GM18868 (cell line): ENCODE measurements around the gene PICALM.
A peak's percentile ranks its signal among the peaks of the same experiment; 100 is the strongest.

ENCODE experiments used
- ATAC-seq: cut with Tn5 transposase; IDR thresholded peaks from one replicate; pipeline ENCODE4 v1.9.1; 2021; ENCODE audit warnings: mild to moderate bottlenecking, moderate library complexity; ENCODE audit not compliant: unreplicated experiment

The PICALM gene

DNA sequence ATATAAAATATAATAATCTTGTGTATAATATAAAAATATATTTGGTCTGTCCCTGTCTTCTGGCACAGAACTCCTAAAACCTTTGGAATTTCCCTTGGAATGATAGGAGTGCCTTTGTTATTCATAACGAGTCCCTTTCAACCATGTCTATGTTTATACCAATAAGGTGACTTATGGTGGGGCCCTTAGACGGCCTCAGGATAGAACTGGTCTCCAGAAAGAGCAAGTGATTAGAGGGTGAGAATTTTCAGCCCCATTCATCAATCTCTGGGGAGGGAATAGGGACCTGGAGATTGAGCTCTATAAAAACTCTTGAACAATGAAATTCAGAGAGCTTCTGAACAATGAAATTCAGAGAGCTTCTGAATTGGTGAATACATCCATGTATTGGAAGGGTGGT is 18.4 kb upstream of the PICALM start:
- no peak for ATAC-seq

DNA sequence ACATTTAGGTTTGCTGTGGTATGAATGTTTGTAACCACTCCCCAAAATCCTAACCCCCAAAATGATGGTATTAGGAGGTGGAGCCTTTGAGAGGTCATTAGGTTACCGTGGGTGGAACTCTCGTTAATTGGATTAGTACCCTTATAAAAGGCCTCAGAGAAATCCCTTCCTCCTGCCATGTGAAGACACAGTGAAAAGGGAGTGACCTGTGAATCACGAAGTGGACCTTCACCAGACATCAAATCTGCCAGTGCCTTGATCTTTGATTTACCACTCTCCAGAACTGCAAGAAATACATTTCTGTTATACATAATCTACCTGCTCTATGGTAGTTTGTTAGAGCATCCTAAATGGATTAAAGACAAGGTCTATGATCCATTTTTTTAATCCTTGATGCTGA is 12.6 kb upstream of the PICALM start:
- no peak for ATAC-seq

DNA sequence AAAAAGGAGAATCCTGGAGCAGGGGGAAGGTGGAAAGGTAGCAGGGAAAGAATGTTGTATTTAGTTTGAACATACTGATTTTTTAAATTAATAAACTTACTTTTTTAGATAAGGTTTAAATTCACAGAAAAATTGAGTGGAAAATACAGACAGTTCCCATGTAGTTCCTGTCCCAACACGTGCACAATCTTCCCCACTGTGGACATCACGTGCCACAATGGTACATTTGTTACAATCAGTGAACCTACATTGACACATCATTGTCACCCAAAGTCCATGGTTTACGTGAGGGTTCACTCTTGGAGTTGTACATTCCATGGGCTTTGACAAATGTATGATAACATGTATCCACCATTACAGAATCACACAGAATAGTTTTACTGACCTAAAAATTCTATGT is 10.5 kb upstream of the PICALM start:
- no peak for ATAC-seq

DNA sequence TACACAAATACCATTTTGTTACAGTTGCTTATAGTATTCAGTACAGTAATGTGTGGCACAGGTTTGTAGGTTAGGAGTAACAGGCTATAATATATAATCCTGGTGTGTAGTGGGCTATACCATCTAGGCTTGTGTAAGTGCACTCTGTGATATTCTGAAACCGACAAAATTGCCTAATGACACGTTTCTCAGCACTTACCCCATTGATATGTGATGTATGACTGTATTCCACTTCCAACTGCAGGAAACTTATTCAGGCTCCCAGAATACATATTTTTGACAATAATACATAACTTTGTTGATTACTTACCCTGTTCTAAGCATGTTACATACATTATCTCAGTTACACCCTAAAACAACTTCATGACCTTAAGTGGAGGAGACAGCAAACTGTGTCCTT is 5.1 kb upstream of the PICALM start:
- ATAC-seq = no peak

DNA sequence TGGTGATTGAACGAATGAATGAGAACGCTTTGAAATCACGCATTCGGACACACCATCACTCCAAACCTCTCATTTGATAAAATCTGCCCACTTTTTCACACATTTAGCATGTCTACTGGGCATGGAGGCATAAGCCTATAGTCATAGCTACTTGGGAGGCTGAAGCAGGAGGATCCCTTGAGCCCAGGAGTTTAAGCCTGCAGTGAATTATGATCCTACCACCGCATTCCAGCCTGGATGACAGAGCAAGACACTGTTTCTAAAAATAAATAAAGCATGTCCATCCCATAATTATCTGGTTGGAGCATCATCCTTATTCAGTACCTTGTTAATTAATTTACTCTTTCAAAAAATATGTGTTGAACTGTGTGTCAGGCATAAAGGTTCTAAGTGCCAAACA is 3.3 kb upstream of the PICALM start:
- no peak for ATAC-seq

DNA sequence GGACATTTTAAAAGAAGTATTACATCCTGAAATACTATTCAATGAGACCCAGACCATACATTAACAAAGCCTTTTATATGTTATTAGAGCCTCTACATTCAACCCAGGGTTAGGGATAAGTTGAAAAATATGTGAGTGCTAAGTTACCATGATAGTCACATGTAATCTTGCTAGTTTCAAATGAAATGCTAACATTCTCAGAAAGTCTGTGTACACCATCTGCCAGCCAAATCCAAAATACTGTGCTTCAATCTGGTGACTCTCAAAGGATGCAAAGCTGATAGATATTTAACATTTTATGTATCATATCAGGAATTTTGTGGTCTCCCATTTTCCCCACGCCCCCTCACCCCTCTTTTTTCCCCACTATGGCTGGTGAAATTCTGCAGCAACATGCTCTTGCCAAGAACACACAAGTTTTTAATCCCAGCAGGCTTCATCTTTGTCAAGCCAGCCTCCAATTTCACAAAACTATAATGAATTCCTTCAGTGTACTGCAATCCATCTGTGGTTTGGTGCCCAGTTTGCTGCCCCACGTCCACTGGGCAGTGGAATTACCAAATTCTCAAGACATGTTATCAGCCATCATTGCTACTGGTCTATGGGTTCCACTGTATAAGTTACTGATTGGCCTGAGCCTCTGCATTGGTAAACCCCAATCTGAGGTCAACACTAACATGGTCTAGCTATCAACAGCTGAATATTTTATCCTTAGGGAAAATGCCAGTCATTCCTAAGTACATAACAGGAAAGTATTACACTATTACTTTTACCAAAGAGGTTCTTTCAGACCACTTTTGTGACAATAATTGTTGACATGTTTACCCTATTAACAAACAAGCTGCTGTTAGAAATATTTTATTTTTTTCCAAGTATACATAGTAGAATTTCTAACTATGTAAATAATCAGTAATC is 1.5 kb upstream of the PICALM start:
- ATAC-seq = no peak

DNA sequence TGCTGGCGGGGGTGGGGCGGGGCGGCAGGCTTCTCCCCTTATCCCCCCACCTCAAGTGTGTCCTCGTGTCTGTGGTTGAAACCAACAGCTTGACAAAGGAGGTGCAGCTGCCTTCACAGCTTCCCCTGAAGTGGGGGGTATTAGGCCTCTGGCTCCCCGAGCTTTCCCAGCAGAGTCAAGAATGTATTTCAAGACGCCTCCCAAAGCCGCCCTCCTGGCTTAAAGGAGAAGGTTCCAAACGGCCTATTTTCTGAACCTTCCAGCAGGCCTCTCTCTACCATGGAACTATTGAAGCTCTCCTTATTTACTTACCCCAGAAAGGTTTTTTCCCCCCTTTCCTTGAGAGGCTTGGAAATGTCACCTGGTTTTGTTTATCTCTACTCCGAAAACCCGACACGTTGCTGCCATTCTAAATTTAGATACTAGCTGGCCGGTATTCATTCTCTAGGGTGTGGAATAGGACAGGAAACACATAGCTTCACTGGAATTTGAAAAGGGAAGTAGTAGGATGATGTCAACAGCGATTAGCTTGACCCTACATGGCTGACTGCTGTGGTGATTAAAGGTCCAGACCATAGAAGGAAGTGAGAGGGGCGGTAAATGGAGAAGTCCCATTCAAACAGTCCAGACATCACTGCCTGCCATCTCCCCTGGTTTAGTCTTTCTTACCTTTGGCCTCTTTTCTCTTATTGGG is 671 bp upstream of the PICALM start:
- ATAC-seq = peak; percentile 58

DNA sequence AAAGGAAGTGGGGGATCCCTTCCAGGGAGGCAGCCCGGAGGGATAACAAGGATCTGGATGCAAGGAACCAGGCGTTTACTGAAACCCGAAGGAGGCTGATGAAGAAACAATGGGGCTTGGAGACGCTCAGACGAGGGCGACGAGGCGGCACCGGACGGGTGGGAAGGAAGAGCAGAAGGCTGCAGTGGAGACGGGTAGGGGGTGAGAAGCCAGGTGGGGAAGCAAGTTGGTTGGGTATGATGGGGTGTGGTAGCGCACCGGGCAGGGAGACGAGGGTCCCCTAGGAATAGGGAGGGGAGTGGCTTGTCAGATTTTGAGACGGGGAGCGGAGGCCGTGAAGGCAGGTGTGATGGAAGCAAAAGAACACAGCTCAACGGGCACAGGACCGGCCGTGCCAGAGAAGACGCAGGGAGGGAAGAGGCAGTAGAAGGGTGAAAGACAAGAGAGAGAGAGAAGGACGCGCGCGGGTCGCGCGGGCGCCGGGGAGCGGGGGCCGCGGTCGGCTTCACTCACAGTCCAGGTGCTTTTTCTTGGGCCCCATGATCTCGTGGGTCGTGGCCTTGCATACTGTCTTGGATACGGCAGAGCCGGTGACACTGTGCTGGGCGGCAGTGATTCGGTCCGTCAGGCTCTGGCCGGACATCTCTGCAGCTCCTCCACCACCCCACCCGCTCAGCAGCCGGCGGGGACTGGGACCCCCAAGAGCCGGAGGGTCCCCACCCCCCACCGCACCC is 579 bp downstream of the PICALM start:
- ATAC-seq = peak; percentile 7

DNA sequence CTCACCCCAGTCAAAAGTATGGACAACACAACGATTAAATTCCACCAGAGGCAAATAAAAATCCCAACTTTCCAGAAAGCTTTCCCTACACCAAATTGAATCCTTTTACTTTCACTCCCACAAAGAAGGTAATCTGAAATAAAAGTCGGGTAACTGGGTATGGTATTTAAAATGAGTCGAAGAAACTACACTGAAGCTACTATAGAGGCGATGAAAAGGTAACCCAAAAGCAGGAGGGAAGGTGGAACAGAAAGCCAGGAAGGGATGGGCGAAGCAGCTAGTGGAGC is 1.1 kb downstream of the PICALM start:
- no peak for ATAC-seq

DNA sequence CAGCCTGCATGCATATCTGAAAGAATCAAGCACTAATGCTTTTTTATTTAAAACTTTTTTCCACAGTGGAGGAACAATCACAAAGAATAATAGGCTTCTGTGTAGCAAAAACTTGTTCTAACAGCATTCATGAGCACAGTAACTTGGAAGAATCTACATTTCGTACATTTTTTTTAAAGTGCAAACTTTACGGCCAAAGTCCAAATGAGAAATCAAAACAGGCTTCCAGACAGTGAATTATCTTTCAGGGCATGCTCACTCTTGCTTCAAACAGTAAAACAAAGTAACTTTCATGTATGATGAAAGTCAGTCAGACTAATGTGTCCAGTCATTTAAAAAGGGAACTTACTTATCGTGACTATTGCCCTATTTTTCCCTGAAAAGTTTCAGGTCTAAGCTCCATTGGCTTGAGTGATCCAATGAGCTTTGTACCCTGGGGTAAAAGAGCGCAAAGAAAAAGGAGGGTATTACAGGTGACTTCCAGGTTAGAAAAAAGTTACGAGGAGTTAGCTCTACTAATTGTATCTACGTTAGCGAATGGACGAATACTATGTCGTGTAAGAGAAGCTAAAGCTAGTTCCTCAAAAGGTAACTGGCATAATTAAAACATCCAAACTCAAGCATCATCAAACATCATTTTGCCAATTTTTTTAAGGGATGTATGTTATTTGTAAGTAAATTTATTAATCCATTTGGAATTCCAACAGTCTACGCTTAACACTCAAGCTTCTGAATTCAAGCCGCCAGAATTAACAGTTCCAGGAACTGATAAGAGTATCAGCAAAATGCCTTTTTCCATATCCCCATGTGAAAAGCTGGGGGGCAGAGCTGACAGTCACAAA is 1.7 kb downstream of the PICALM start:
- ATAC-seq = no peak

DNA sequence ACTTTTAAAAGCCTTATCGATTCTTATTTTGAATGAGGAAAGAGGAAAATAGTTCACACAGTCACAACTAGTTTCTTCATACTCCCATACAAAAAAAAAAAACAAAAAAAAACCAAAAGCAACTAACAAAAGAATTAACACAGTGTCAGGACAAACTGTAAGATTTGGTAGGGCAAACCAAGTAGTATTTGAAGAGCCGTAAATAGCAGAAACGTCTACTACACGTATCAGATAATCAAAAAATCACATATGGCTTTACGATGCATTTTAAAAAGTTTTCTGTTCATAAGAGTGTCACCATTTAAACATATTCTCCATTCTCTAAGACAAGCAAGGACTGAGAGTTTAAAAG is 2.3 kb downstream of the PICALM start:
- no peak for ATAC-seq

DNA sequence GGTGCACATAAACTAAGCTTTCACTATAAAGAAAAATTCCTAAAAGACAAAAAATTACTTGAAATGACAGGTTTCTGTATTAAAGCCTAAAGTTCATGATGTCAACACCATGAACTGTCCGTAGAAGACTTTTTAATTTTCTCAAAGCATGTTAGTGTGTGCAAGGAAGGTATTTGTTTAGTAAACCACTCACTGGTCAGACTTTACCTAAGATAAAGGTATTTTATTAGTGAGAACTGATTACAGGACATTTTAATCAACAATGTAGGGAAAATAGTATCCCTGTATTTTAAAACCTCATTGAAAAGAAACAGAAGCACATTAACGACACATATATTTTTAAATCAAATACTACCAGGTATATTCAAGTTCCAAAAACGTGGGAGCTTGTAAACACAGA is 2.9 kb downstream of the PICALM start:
- no peak for ATAC-seq

DNA sequence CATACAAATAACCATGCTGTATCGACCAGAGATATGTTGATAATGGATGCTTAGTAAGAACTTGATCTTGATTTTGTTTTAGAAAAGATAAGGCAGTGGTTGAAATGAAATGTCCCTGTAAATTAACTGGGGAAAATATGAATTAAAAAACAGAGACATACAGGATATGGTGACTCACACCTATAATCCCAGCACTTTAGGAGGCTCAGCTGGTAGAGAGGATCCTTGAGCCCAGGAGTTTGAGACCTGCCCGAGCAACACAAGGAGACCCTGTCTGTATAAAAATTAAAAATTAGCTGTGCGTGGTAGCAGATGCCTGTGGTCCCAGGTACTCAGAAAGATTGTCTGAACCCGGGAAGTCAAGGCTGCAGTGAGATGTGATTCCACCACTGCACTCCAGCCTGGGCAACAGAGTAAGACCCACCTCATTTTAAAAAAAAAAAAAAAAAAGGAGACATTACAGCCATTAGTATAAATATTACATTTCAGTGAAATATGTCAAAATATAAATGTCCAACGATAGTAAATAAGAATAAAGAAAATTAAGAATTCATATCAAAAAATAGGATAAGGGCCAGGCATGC is 4.6 kb downstream of the PICALM start:
- no peak for ATAC-seq

DNA sequence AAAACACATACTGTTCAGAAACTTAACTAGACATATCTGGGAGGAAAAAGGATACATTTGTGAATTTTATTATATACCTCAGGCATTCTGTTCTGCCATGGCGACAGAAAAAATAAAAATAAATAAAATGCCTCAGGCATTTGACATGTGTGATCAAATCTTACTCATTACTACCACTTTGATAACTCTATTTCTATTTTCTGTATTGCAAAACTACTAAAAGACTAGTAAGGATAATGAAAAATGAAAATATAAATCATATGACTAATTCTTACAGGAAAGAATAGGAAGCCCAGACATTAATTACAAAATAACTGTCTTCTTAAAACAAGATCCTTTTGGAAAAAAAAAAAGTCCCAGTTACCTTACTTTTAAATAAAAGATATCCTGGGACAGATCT is 5.3 kb downstream of the PICALM start:
- no peak for ATAC-seq

DNA sequence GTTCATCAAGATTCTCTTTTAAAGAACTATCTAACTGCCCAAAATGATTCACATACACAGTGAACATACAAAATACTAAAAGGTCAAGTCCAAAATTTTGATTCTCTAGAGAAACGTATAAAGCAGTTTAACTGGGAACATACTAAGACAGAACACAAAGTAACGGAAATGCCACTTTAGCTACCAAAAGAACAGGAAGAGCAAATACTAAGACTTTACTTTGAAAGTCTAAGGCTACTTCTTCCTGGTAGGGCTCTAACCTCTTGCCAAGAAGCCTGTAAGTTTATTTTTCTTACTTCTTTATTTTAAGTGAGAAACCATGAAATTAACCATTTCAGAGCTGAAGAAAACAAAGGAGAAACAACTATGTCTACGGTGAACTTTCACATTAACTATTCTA is 6.2 kb downstream of the PICALM start:
- ATAC-seq = no peak

DNA sequence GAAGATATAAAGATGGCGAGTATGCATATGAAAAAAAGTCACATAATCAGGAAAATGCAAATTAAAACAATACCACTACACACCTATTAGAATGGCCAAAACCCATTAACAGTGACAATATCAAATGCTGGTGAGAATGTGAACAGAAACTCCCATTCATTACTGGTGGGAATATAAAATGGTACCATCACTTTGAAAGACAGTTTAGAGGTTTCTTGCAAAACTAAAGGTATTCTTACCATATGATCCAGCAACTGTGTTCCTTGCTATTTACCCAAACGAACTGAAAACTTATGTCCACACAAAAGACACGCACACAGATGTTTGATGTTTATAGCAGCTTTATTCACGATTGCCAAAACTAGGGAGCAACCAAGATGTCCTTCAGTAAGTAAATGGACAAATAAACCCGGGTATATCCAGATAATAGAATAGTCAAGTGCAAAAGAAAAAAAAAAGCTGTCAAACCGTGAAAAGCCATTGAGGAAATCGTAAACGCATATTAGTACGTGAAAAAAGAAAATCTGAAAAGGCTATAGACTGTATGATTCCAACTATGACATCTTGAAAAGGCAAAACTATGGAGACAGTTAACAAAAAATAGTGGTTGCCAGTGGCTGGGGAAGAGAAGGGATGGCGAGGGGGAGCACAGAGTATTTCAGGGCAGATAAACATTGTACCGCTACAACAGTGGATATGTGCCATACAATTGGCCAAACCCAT is 7.2 kb downstream of the PICALM start:
- ATAC-seq = no peak

DNA sequence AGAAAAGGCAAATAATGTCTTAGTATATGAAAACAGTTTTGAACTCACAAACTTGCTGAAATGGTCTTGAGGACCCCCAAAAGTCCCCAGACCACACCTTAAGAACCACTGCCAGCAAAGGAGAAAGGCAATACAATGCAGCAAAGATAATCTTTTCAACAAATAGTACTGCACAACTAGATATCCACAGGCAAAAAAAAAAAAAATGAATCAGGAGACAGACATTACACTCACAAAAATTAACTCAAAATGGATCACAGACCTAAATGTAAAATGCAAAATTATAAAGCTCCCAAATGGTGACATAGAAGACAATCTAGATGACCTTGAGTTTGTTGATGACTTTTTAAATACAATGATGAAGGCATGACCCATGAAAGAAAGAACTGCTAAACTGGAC is 8.3 kb downstream of the PICALM start:
- ATAC-seq = no peak

DNA sequence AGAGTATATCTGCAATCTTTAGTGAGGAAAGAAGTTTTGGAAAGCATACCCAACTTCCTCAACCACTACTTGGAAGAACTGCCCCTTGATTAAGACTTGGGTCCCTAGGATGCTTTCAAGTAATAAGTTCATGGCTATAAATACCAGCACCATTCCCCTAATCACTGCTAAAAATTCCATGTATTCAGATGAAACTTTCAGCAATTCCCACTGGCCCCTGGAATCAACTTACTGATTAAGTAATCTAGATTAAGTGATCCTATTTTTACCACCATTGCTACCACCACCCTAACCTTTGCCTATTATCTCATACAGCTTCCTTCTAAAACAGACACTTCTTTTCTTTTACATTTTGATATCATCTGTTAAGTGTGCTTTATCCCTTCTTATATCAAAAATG is 10.5 kb downstream of the PICALM start:
- no peak for ATAC-seq

DNA sequence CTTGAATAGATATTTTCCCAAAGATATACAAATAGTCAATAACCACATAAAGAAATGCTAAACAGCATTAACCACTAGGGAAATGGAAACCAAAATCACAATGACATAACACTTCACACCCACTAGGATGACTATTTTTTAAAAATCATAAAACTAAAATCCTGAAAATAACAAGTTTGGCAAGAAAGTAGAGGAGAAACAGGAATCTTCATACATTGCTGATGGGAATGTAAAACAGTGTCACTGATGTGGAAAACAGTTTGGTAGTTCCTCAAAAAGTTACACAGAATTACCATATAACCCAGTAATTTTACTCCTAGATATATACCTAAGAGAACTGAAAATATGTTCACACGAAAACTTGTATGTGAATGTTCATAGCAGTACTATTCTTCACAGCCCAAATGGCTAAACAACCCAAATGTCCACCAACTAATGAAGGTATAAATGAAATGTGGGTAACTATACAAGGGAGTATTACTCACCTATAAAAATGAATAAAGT is 12.5 kb downstream of the PICALM start:
- ATAC-seq = no peak
